Measurements from ENCODE around the gene ACTR3C. TPM values are rescaled to one million over a fixed set of nuclear protein-coding genes. Genes with fewer than 3 reads are reported as not detected.

The ACTR3C gene
- total RNA-seq, 2 experiments from 2014 or later = 3.2 to 4.7 TPM

DNA sequence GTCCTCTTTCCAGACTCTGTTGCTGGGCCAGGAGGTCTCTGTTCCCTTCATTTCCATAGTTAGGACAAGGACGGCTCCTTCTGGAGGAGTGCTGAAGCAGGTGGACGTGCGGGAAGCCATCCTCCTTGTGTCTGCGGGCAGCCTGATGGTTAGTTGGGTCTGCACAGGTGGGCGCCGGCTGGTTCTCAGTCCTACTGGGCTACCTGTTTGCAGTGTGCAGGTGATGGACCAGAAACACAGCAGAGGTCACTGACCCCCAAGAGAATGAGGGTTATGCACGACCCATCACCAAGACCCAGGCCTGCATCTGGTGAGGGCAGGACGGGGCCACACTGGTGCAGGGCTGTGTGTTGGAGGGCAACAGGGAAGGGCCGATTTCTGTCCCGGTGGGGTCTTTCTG is 10.3 kb upstream of the ACTR3C start:
- Mint-ChIP-seq H3K4me3 (no peak overlapping the region), H3K27me3 (no peaks in the 10 kb centered on the region), H3K27ac (no peak overlapping the region), H3K4me1 (no peaks in the 10 kb centered on the region), H3K9me3 (ENCODE audit: low read depth) (no peaks in the 10 kb centered on the region), H3K36me3 (ENCODE audit: low read depth) (peaks cover 14% of the 10 kb centered on the region)
- ATAC-seq (no peak), DNase-seq (no peak)
- CTCF ChIA-PET = no interaction called here
- POLR2A ChIA-PET = no interaction called here
- intact Hi-C loops (cut with DNase I, micrococcal nuclease) = no loop called here

DNA sequence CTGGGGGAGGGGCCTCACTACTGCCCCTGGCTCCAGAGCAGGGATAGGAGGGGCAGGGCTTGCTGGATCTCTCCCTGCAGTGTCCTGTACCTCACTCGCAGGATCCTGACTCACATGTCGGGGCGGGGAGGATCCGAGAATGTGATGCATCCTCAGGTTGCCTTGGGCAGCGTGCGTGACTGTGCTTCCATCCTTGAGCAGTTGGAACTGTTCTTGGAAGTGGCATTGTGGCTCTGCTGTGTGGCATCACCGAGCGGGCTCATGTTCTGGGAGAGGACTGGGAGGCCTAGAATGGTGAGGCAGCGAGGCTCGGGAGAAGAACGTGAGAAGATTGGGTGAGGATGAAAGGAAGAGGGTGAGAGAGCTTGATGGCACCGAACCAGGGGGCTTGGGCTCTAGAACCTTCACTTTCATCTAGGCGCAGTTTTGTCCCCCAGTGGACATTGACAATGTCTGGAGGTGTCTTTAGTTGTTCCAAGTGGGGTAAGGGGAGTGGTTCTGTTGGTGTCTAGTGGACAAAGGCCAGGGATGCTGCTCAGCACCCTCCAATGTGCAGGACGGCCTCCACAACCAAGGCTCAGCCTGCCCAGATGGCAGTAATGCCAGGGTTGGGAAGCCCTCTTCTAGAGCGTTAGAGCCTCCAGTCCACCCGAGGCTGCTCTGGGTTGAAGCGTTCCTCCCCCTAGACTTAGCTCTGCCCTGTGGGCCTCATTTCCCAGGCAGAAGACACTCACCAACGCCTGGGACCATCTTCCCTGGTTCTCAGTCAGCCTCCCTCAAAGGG is 9.7 kb upstream of the ACTR3C start:
- H3K36me3 Mint-ChIP-seq (ENCODE audit: low read depth) = peaks cover 14% of the 10 kb centered on the region
- CTCF ChIA-PET = no interaction called here
- POLR2A ChIA-PET = no interaction called here
- H3K9me3 Mint-ChIP-seq (ENCODE audit: low read depth) = no peaks in the 10 kb centered on the region
- ATAC-seq = no peak
- no peak for DNase-seq
- H3K27me3 Mint-ChIP-seq = no peaks in the 10 kb centered on the region
- intact Hi-C loops (cut with DNase I, micrococcal nuclease) = no loop called here
- no peak overlapping the region for H3K4me3 Mint-ChIP-seq
- H3K4me1 Mint-ChIP-seq = no peaks in the 10 kb centered on the region
- H3K27ac Mint-ChIP-seq = no peak overlapping the region

DNA sequence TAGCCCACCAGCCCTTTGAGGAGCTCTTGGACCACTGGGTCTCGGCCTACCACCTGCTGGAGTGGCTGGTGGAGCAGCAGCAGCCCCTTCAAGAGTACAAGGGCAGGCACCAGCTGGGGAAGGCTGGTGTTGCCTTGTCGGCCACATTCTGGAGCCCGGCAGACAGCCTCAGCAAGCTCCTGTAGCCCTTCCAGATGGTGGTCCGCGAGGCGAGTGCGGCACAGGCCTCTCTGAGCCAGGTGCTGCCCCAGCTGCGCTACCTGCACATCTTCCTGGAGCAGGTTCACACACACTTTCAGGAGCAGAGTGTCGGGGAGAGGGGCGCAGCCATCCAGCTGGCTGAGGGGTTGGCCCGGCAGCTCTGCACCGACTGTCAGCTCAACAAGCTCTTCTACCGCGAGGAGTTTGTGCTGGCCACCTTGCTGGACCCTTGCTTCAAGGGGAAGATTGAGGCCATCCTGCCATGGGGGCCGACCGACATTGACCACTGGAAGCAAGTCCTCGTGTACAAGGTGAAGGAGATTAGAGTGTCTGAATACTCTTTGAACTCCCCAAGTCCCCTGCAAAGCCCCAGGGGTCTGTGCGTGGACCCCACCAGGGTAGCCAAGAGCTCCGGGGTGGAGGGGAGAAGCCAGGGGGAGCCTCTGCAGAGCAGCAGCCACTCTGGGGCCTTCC is 7.0 kb upstream of the ACTR3C start:
- no peak for ATAC-seq
- peaks cover 11% of the 10 kb centered on the region for H3K4me1 Mint-ChIP-seq
- CTCF ChIA-PET = no interaction called here

DNA sequence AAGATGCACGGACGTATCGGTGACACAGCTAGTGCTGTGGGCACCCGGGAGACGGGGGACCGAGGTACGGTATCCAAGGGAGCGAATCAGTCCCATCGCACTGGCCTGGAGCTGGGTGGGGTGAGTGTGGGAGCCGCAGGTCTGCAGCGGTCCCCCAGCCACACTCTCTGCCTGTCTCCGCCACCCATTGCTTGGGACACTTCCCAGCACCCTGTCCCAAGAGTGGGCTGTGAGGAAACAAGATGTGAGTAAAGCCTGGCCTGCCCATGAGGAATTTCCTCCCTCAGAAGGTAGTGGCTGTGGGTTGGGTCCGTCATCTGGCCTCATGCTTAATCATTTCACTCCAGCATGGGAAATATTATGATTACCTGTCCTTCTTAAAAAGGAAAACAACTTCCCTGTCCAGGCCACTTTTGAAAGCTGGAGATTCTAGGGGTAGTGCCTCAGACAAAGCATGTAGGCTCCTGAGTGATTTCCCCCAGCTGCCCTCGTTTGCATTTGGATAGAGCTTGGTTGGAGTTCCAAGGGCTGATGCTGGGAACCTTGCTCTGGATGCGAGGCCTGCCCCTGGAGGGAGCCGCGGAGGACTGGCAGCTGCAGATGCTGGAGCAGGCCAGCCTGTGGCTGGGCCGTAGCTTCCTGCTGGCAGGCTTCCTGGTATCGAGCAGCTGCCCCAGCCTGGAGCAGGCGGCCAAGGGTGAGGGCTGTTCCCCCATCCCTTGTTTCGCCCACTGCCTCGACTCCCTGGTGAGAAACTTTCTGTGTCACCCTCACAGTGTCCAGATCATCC is 6.2 kb upstream of the ACTR3C start:
- DNase-seq (no peak), ATAC-seq (no peak)
- Mint-ChIP-seq H3K27ac (no peak overlapping the region), H3K27me3 (no peaks in the 10 kb centered on the region), H3K36me3 (ENCODE audit: low read depth) (peaks cover 36% of the 10 kb centered on the region), H3K9me3 (ENCODE audit: low read depth) (no peaks in the 10 kb centered on the region), H3K4me3 (no peak overlapping the region), H3K4me1 (peaks cover 20% of the 10 kb centered on the region)
- POLR2A ChIA-PET = interaction anchor here (0.7 to 0.8 kb wide), 2 partner anchors 9 to 776 kb away, joined by 3 to 4 read pairs; no protein-coding TSS in a partner anchor
- intact Hi-C loops (cut with DNase I, micrococcal nuclease) = no loop called here
- CTCF ChIA-PET = no interaction called here

More for the DNA sequence above, 7.0 kb upstream of the ACTR3C start:
- H3K27me3 Mint-ChIP-seq = no peaks in the 10 kb centered on the region
- H3K36me3 Mint-ChIP-seq (ENCODE audit: low read depth) = peaks cover 28% of the 10 kb centered on the region
- POLR2A ChIA-PET = interaction anchor here (0.7 to 0.8 kb wide), 2 partner anchors 10 to 775 kb away, joined by 3 to 4 read pairs; no protein-coding TSS in a partner anchor
- no peak for DNase-seq
- H3K4me3 Mint-ChIP-seq = no peak overlapping the region
- no peak overlapping the region for H3K27ac Mint-ChIP-seq
- no peaks in the 10 kb centered on the region for H3K9me3 Mint-ChIP-seq (ENCODE audit: low read depth)
- intact Hi-C loops (cut with DNase I, micrococcal nuclease) = no loop called here

DNA sequence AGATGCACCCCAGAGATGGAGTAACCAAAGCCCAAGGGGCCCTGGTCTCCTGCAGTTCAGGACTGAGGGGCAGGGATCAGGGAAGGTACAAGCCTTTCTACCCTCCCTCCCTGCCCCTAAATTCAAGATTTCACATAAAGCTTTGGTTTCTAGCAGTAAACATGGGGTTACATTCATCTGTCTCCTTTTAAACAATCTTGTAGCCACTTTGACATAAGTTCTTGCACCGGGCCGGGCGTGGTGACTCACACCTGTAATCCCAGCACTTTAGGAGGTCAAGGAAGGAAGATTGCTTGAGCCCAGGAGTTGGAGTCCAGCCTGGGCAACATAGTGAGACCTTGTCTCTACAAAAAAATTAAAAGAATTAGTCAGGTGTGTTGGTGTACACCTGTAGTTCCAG is 4.0 kb upstream of the ACTR3C start:
- DNase-seq (no peak), ATAC-seq (no peak)
- Mint-ChIP-seq H3K27ac (no peak overlapping the region), H3K27me3 (no peaks in the 10 kb centered on the region), H3K36me3 (ENCODE audit: low read depth) (peaks cover 42% of the 10 kb centered on the region), H3K4me3 (no peak overlapping the region), H3K4me1 (peaks cover 30% of the 10 kb centered on the region), H3K9me3 (ENCODE audit: low read depth) (no peaks in the 10 kb centered on the region)
- POLR2A ChIA-PET = no interaction called here
- intact Hi-C loops (cut with DNase I, micrococcal nuclease) = no loop called here
- CTCF ChIA-PET = no interaction called here

DNA sequence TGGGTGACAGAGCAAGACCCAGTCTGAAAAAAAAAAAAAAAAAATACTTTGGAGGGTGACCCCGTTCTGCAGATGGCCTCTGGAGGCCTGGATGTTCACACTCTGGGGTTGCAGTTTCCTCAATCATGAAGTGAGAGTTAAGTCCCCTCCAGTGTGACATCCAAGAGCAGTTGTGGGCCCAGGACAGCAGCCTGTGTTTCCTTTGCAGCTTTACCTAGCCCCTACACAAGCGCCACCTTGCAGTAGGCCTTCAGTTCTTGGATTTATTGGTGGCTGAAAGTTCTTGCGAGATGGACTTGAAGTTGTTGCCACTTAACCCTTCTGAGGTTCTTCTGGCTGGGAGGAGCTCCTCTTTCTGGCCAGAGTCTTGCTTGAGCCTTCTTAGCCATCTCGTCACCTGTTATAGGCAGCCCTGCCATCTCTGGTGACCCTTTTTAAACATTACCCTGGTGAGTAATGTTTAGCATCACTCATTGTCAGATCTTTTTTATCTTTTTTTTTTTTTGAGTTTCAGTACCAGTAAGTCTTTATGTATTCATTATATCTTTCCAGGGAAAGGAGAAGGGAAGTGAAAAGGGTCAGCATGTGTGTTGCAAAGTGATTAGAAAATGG is 3.4 kb upstream of the ACTR3C start:
- Mint-ChIP-seq H3K27ac (no peak overlapping the region), H3K36me3 (ENCODE audit: low read depth) (peaks cover 46% of the 10 kb centered on the region), H3K4me3 (no peak overlapping the region), H3K27me3 (no peaks in the 10 kb centered on the region), H3K9me3 (ENCODE audit: low read depth) (no peaks in the 10 kb centered on the region), H3K4me1 (peaks cover 35% of the 10 kb centered on the region)
- POLR2A ChIA-PET = no interaction called here
- intact Hi-C loops (cut with DNase I, micrococcal nuclease) = no loop called here
- ATAC-seq = no peak
- DNase-seq = no peak
- CTCF ChIA-PET = no interaction called here

DNA sequence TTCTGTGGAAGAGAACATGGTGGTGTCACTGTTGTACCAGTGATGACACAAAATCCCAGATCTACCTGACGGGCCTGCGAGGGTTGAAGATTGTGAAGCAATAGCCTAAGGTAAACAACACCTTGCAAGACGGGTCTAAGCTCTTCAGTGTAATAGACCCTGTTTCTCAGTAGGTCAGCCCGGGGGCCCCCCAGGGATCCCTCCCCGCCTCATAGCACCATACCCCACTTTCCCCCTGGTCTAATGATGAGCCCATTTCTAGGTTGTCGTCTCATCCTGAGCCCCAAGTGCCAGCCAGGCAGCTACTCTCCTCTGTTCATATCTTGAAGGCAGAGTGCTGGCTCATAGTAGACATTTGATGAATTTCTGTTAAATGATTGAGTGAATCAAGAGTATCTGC is 2.6 kb upstream of the ACTR3C start:
- intact Hi-C loops (cut with DNase I, micrococcal nuclease) = no loop called here
- Mint-ChIP-seq H3K4me3 (no peak overlapping the region), H3K4me1 (peaks cover 43% of the 10 kb centered on the region), H3K36me3 (ENCODE audit: low read depth) (peaks cover 43% of the 10 kb centered on the region), H3K27ac (no peak overlapping the region), H3K27me3 (no peaks in the 10 kb centered on the region), H3K9me3 (ENCODE audit: low read depth) (no peaks in the 10 kb centered on the region)
- ChIA-PET CTCF (interaction anchor here (0.7 to 0.8 kb wide), 2 partner anchors 14 to 35 kb away, joined by 3 read pairs; no protein-coding TSS in a partner anchor), POLR2A (interaction anchor here (0.8 kb wide), 1 partner anchor 10 kb away, joined by 3 read pairs; no protein-coding TSS in a partner anchor)
- ATAC-seq = no peak
- DNase-seq = no peak

DNA sequence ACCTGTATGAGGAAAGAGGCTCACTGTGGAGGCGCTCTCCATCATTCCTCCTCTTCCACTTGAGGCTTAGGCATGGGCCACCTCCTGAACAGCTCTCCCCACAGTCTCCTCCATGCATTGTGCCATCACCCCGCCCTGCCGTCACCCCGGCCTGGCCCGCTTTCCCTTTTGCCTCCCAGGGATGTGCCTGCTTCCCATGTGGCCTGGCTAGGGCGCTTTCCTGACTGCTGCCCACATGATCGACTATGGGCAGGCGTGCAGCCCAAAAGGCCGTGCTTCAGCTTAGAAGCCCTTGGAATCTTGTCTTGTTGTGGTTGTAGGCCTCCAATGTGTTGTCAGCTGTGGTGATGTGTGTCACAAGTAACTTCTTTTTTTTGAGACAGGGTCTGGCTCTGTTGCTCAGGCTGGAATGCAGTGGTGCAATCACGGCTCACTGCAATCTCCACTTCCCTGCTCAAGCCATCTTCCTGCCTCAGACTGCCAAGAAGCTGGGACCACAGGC is 1.8 kb upstream of the ACTR3C start:
- ChIA-PET CTCF (interaction anchor here (0.7 to 0.8 kb wide), 2 partner anchors 36 to 478 kb away, joined by 3 read pairs; no protein-coding TSS in a partner anchor), POLR2A (interaction anchor here (0.8 kb wide), 1 partner anchor 11 kb away, joined by 3 read pairs; no protein-coding TSS in a partner anchor)
- Mint-ChIP-seq H3K4me1 (peaks cover 49% of the 10 kb centered on the region), H3K36me3 (ENCODE audit: low read depth) (peaks cover 41% of the 10 kb centered on the region), H3K9me3 (ENCODE audit: low read depth) (no peaks in the 10 kb centered on the region), H3K27ac (peak overlapping the region; percentile 99), H3K27me3 (no peaks in the 10 kb centered on the region), H3K4me3 (peak overlapping the region; percentile 91)
- intact Hi-C loops (cut with DNase I, micrococcal nuclease) = no loop called here
- DNase-seq (no peak), ATAC-seq (no peak)

DNA sequence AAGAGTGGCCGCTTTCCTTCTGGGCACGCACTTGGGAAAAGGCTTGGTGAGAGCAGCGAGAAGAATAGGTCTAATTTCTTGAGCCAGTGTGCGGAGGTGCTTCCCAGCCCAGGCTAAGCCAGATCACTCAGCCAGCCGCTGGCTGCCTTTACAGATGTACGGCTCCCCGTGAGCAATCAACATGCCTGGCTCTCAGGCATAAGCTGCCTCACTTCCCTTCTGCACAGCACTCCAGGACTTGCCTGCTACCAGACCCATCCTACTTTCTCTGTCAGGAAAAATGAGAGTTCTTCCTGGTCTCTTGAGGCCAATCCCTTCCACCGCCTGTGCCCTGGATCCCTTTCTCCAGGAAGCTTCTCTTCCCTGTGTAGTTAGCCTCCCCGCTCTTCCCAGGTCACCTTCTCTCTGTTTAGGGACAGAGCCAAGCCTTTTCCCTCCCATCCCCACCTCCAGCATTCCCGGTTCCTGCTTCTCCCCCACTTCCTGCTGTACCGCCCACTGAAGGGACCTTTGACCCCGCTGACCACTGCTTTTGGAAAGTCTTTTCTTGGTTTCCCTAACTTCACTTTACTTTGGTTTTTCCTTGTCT is 1.1 kb upstream of the ACTR3C start:
- peak overlapping the region; percentile 99 for H3K27ac Mint-ChIP-seq
- DNase-seq = peak; percentile 41
- peaks cover 52% of the 10 kb centered on the region for H3K4me1 Mint-ChIP-seq
- intact Hi-C loops (cut with DNase I, micrococcal nuclease) = loop anchor here (5.0 kb wide), 9 partner anchors 33 to 1308 kb away; partner anchors contain the start of genes ATP6V0E2 (in 1 of the 2), GIMAP5 (in 1 of the 2), NUB1 (in 1 of the 2) and ZNF775 (in 1 of the 2)
- CTCF ChIA-PET = no interaction called here
- no peaks in the 10 kb centered on the region for H3K9me3 Mint-ChIP-seq (ENCODE audit: low read depth)
- H3K36me3 Mint-ChIP-seq (ENCODE audit: low read depth) = peaks cover 41% of the 10 kb centered on the region
- H3K27me3 Mint-ChIP-seq = no peaks in the 10 kb centered on the region
- H3K4me3 Mint-ChIP-seq = peak overlapping the region; percentile 91
- POLR2A ChIA-PET = no interaction called here
- ATAC-seq = no peak

DNA sequence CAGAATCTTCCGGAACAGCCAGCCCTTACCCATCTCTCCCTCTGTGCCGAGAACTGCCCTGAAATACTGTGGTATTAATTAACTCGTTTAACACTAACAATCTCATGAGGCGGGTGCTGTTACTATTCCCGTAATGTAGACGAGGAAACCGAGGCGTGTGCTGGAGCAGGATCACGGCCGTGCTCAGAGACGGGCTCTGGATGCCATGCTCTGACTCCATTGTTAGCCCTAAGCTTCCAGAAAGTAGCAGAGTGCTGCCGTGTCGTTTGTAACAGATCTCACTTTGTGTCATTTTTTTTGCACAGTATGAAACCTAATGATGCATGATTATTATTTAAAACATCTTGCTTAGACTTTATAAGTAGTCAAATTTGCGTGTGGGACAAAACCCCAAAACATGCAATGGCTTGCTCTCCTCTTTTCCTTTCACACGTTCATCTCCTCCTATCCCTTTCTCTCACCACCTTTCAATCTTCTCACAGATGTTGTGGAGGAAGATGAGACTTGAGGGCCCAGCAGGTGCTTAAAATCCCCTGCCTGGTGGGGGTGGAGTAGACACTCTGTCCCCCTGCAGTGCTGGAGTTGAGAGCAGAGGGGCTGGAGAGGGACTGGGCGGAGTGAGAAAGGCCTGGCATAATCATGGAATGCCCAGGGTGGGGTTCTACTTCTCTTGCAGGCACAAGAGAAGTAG is 482 bp upstream of the ACTR3C start:
- ChIA-PET POLR2A (no interaction called here), CTCF (interaction anchor here (0.6 to 0.9 kb wide), 2 partner anchors 50 to 835 kb away, joined by 3 read pairs; no protein-coding TSS in a partner anchor)
- H3K4me1 Mint-ChIP-seq = peaks cover 52% of the 10 kb centered on the region
- no peaks in the 10 kb centered on the region for H3K9me3 Mint-ChIP-seq (ENCODE audit: low read depth)
- peaks cover 39% of the 10 kb centered on the region for H3K36me3 Mint-ChIP-seq (ENCODE audit: low read depth)
- no peaks in the 10 kb centered on the region for H3K27me3 Mint-ChIP-seq
- intact Hi-C loops (cut with DNase I, micrococcal nuclease) = loop anchor here (1.0 to 5.0 kb wide), 15 partner anchors 33 to 1308 kb away; partner anchors contain the start of genes ZNF775 (in 2 of the 2), ATP6V0E2 (in 1 of the 2), GIMAP5 (in 1 of the 2) and NUB1 (in 1 of the 2)
- H3K27ac Mint-ChIP-seq = peak overlapping the region; percentile 99
- ATAC-seq = peak; percentile 16
- H3K4me3 Mint-ChIP-seq = peak overlapping the region; percentile 91
- no peak for DNase-seq
